NB4 (cell line): ENCODE measurements around the gene DDI1.
A peak's percentile ranks its signal among the peaks of the same experiment; 100 is the strongest.

ENCODE experiments used
- DNase-seq: peaks from one replicate; pipeline ENCODE4 v3.0.0; 2010; ENCODE audit warnings: low read depth
- H3K4me3 ChIP-seq: one replicate; pipeline ENCODE4 v1.5.1; 2011; ENCODE audit warnings: mild to moderate bottlenecking, low read depth, low read length, moderate library complexity
- MYC ChIP-seq: IDR thresholded peaks from 2 replicates; pipeline ENCODE4 v1.6.1; 2011; ENCODE audit warnings: low read depth, low read length
- POLR2A ChIP-seq: IDR thresholded peaks from 2 replicates; pipeline ENCODE4 v1.6.1; 2011; ENCODE audit warnings: mild to moderate bottlenecking; ENCODE audit not compliant: insufficient read length; ENCODE audit errors: extremely low read depth
- TF ChIP-seq, protein P1 (sequence below): IDR thresholded peaks from one replicate; pipeline ENCODE4 v1.5.1; 2012; ENCODE audit warnings: low read depth, low read length
- TF ChIP-seq, protein P2 (sequence below): IDR thresholded peaks from 2 replicates; pipeline ENCODE4 v1.6.1; 2011; ENCODE audit warnings: low read depth, low read length

The DDI1 gene

DNA sequence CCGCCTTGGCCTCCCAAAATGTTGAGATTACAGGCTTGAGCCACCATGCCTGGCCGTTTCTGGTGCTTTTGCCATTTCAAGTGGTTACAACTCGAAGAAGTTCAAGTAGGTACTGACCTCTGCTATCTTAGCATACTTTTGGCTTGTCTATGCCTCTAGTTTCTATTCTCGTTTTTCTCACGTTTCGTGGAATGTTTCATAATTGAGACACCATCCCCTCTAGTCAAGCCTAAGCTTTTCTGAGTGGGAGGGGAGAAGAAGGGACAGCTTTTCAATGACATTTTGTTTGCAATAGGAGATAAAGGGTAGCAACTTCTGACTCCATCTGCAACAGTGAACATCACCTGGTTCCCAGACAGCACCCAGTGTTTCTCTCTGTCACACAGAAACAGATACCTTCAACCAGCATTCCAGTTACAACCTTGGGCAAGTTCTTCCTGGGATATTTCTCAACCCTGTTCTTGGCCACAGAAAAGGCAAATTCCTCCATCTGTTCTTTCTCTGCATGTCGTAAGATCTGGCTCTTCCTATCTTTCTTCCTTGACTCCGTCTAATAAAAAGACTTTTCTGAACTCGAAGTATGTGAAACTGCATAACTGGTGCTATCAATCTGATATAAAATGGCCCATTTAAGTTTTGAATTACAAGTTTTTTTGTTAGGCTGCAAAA is 25.5 kb downstream of the DDI1 start:
- no peak overlapping the region for H3K4me3 ChIP-seq
- no peak for DNase-seq
- TF ChIP-seq MYC (no peak), POLR2A (no peak)
- TF ChIP-seq, protein P1, sequence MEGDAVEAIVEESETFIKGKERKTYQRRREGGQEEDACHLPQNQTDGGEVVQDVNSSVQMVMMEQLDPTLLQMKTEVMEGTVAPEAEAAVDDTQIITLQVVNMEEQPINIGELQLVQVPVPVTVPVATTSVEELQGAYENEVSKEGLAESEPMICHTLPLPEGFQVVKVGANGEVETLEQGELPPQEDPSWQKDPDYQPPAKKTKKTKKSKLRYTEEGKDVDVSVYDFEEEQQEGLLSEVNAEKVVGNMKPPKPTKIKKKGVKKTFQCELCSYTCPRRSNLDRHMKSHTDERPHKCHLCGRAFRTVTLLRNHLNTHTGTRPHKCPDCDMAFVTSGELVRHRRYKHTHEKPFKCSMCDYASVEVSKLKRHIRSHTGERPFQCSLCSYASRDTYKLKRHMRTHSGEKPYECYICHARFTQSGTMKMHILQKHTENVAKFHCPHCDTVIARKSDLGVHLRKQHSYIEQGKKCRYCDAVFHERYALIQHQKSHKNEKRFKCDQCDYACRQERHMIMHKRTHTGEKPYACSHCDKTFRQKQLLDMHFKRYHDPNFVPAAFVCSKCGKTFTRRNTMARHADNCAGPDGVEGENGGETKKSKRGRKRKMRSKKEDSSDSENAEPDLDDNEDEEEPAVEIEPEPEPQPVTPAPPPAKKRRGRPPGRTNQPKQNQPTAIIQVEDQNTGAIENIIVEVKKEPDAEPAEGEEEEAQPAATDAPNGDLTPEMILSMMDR = no peak
- TF ChIP-seq, protein P2, sequence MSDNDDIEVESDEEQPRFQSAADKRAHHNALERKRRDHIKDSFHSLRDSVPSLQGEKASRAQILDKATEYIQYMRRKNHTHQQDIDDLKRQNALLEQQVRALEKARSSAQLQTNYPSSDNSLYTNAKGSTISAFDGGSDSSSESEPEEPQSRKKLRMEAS = no peak

DNA sequence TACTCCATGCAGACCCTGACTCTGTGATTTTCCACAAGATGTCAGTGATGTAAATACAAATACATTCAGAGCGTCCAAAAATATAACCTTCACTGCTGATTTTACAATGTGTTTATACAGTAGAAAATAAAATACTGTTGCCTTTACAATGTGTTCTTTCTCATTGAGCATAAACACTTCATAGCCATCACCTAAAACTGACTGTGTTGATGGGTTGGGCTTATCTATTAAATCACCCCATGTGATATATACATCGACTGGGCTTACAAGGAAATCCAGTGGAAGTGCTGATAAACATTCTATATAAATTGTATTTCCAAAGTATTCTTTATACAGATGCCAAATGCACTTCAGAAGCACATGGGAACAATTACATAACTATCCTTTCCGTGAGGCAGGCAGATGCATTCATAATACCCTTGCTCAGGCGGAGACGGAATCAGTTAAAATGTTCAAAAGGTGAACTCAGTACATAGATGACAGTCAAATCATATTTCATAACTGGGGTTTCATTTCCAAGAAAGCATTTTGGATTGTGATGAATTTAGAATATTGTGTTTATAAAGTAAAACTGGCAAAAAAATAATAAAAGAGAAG is 27.7 kb downstream of the DDI1 start:
- no peak overlapping the region for H3K4me3 ChIP-seq
- DNase-seq = no peak
- TF ChIP-seq, protein P2 = no peak
- TF ChIP-seq, protein P1 = no peak
- no peak for TF ChIP-seq POLR2A
- no peak for TF ChIP-seq MYC

- TF ChIP-seq MYC (no peak), POLR2A (no peak)
- TF ChIP-seq, protein P2 = no peak
- TF ChIP-seq, protein P1 = no peak
- H3K4me3 ChIP-seq = no peak overlapping the region
- no peak for DNase-seq
Observed at GRCh38 chr11:104067534-104067933, 31.1 kb downstream of the DDI1 start.

- peak; percentile 80 for DNase-seq
- TF ChIP-seq, protein P2 = no peak
- TF ChIP-seq, protein P1 = no peak
- TF ChIP-seq MYC = no peak
- TF ChIP-seq POLR2A = no peak
- H3K4me3 ChIP-seq = no peak overlapping the region
Observed at GRCh38 chr11:104073950-104074705, 37.7 kb downstream of the DDI1 start.

- no peak for DNase-seq
- TF ChIP-seq MYC (no peak), POLR2A (no peak)
- TF ChIP-seq, protein P2 = no peak
- TF ChIP-seq, protein P1 = no peak
- H3K4me3 ChIP-seq = no peak overlapping the region
Observed at GRCh38 chr11:104075091-104075490, 38.7 kb downstream of the DDI1 start.
